ENCODE data around the gene SEZ6. TPM values are rescaled to one million over a fixed set of nuclear protein-coding genes. Genes with fewer than 3 reads are reported as not detected.

SEZ6 gene
- total and polyA plus RNA-seq, 10 of the 15 experiments (the other 5 are each of a cell fraction or from before 2014, with no cell fraction given), result 0.05 to 0.87 (median 0.17) TPM; not detected in 4

DNA sequence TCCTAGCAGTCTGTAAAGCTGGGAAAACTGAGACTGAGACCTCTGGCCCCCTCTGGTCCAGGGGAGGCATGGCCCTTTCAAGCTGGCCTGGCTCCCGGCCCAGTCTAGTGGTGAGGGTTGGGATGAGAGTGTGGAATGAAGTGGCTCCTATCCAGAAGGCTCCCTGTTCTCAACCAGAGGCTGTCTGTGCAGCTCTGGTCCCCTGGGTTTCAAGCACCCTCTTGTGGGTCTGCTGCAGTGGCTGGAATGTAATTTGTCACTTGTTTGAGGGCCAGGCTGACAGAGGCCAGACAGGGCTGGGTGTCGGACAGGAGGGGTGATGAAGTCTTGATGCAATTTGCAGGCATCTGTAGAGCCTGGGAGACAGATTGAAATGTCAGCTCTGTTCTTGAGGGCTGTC lies 32.4 kb downstream of the SEZ6 start:
- RAD21 ChIA-PET (ENCODE audit: unreplicated experiment), result interaction anchor here (1.1 kb wide), 1 partner anchor 7 kb away, joined by 3 read pairs; no protein-coding TSS in a partner anchor
- H3K4me3 ChIP-seq, result no peak overlapping the region
- ATAC-seq (no peak), FAIRE-seq (no peak), DNase-seq (ENCODE audit: low read depth, low spot score) (no peak)
- no peak overlapping the region for H3K9ac ChIP-seq (ENCODE audit: control insufficient read depth, insufficient read depth, low read length)
- TF ChIP-seq CHD4 (IDR thresholded peaks at IDR 0.05), result no peak
- no peak for TF ChIP-seq KDM1A (IDR thresholded peaks at IDR 0.05; ENCODE audit: borderline replicate concordance)
- TF ChIP-seq SMARCA5 (IDR thresholded peaks at IDR 0.05), result no peak
- no peak for TF ChIP-seq EP300 (IDR thresholded peaks at IDR 0.05; ENCODE audit: borderline replicate concordance in 1 of 2, control insufficient read depth in 1 of 2, low read depth in 2 of 2, low read length in 2 of 2)
- TF ChIP-seq, protein P1, sequence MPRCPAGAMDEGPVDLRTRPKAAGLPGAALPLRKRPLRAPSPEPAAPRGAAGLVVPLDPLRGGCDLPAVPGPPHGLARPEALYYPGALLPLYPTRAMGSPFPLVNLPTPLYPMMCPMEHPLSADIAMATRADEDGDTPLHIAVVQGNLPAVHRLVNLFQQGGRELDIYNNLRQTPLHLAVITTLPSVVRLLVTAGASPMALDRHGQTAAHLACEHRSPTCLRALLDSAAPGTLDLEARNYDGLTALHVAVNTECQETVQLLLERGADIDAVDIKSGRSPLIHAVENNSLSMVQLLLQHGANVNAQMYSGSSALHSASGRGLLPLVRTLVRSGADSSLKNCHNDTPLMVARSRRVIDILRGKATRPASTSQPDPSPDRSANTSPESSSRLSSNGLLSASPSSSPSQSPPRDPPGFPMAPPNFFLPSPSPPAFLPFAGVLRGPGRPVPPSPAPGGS (IDR thresholded peaks at IDR 0.05; ENCODE audit: borderline replicate concordance, insufficient read depth, low read depth, low read length, poor library complexity, severe bottlenecking), result no peak
- TF ChIP-seq ZNF217 (IDR thresholded peaks at IDR 0.05), result no peak
- TF ChIP-seq, protein P2, sequence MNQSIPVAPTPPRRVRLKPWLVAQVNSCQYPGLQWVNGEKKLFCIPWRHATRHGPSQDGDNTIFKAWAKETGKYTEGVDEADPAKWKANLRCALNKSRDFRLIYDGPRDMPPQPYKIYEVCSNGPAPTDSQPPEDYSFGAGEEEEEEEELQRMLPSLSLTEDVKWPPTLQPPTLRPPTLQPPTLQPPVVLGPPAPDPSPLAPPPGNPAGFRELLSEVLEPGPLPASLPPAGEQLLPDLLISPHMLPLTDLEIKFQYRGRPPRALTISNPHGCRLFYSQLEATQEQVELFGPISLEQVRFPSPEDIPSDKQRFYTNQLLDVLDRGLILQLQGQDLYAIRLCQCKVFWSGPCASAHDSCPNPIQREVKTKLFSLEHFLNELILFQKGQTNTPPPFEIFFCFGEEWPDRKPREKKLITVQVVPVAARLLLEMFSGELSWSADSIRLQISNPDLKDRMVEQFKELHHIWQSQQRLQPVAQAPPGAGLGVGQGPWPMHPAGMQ (IDR thresholded peaks at IDR 0.05; ENCODE audit: borderline replicate concordance), result no peak
- TF ChIP-seq, protein P3, sequence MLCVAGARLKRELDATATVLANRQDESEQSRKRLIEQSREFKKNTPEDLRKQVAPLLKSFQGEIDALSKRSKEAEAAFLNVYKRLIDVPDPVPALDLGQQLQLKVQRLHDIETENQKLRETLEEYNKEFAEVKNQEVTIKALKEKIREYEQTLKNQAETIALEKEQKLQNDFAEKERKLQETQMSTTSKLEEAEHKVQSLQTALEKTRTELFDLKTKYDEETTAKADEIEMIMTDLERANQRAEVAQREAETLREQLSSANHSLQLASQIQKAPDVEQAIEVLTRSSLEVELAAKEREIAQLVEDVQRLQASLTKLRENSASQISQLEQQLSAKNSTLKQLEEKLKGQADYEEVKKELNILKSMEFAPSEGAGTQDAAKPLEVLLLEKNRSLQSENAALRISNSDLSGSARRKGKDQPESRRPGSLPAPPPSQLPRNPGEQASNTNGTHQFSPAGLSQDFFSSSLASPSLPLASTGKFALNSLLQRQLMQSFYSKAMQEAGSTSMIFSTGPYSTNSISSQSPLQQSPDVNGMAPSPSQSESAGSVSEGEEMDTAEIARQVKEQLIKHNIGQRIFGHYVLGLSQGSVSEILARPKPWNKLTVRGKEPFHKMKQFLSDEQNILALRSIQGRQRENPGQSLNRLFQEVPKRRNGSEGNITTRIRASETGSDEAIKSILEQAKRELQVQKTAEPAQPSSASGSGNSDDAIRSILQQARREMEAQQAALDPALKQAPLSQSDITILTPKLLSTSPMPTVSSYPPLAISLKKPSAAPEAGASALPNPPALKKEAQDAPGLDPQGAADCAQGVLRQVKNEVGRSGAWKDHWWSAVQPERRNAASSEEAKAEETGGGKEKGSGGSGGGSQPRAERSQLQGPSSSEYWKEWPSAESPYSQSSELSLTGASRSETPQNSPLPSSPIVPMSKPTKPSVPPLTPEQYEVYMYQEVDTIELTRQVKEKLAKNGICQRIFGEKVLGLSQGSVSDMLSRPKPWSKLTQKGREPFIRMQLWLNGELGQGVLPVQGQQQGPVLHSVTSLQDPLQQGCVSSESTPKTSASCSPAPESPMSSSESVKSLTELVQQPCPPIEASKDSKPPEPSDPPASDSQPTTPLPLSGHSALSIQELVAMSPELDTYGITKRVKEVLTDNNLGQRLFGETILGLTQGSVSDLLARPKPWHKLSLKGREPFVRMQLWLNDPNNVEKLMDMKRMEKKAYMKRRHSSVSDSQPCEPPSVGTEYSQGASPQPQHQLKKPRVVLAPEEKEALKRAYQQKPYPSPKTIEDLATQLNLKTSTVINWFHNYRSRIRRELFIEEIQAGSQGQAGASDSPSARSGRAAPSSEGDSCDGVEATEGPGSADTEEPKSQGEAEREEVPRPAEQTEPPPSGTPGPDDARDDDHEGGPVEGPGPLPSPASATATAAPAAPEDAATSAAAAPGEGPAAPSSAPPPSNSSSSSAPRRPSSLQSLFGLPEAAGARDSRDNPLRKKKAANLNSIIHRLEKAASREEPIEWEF (IDR thresholded peaks at IDR 0.05; ENCODE audit: insufficient replicate concordance, low read depth, low read length), result no peak
- no peak for TF ChIP-seq ESRRA (IDR thresholded peaks at IDR 0.05; ENCODE audit: low read length)
- no peak for TF ChIP-seq GATAD2B (conservative IDR thresholded peaks at IDR 0.05; ENCODE audit: low read depth)
- TF ChIP-seq NFXL1 (IDR thresholded peaks at IDR 0.05; ENCODE audit: borderline replicate concordance), result no peak
- TF ChIP-seq, protein P4, sequence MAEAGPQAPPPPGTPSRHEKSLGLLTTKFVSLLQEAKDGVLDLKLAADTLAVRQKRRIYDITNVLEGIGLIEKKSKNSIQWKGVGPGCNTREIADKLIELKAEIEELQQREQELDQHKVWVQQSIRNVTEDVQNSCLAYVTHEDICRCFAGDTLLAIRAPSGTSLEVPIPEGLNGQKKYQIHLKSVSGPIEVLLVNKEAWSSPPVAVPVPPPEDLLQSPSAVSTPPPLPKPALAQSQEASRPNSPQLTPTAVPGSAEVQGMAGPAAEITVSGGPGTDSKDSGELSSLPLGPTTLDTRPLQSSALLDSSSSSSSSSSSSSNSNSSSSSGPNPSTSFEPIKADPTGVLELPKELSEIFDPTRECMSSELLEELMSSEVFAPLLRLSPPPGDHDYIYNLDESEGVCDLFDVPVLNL (IDR thresholded peaks at IDR 0.05; ENCODE audit: low read depth, low read length), result no peak
- TF ChIP-seq, protein P5, sequence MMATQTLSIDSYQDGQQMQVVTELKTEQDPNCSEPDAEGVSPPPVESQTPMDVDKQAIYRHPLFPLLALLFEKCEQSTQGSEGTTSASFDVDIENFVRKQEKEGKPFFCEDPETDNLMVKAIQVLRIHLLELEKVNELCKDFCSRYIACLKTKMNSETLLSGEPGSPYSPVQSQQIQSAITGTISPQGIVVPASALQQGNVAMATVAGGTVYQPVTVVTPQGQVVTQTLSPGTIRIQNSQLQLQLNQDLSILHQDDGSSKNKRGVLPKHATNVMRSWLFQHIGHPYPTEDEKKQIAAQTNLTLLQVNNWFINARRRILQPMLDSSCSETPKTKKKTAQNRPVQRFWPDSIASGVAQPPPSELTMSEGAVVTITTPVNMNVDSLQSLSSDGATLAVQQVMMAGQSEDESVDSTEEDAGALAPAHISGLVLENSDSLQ (IDR thresholded peaks at IDR 0.05), result no peak
- no peak overlapping the region for H2AFZ ChIP-seq (ENCODE audit: control insufficient read depth, low read depth, low read length)
- no peak overlapping the region for H3K4me2 ChIP-seq (ENCODE audit: control insufficient read depth, insufficient read depth)
- no peaks in the 10 kb centered on the region for H3K79me2 ChIP-seq (ENCODE audit: control insufficient read depth, insufficient read depth, low read length)
- H3K36me3 ChIP-seq (ENCODE audit: control insufficient read depth in 2 of 2, insufficient read depth in 2 of 2, low read length in 1 of 2), result no peaks in the 10 kb centered on the region
- H3K4me1 ChIP-seq (ENCODE audit: control insufficient read depth, insufficient read depth, low read length), result no peaks in the 10 kb centered on the region
- 73% methylated on average over 2 of the region's 2 CpGs for WGBS (ENCODE audit: insufficient coverage, insufficient replicate concordance, low lambda C conversion rate, missing lambda C conversion rate)
- H3K27ac ChIP-seq (ENCODE audit: control insufficient read depth, insufficient read depth), result no peak overlapping the region
- POLR2A ChIA-PET, result no interaction called here
- in situ Hi-C loops (cut with MboI) (no loop called here), intact Hi-C loops (cut with micrococcal nuclease; ENCODE audit: unreplicated experiment) (loop anchor here (5.0 to 10.0 kb wide), 2 partner anchors 44 to 81 kb away; no protein-coding TSS in a partner anchor)
- no peaks in the 10 kb centered on the region for H4K20me1 ChIP-seq (ENCODE audit: control insufficient read depth, insufficient read depth)
- no TSS peak for BruUV-seq (replicated peaks)
- H3K27me3 ChIP-seq (replicated peaks in 1 of 2; ENCODE audit: control insufficient read depth in 2 of 2, insufficient read depth in 2 of 2, low read length in 1 of 2), result no peaks in the 10 kb centered on the region; a peak in 1 of 4 replicates
- no peaks in the 10 kb centered on the region for H3K9me3 ChIP-seq (replicated peaks; ENCODE audit: control insufficient read depth, insufficient read depth, low read length)
- SMC1A ChIA-PET (ENCODE audit: uncharacterized antibody, unreplicated experiment), result interaction anchor here (1.0 kb wide), 1 partner anchor 84 kb away, joined by 3 read pairs; no protein-coding TSS in a partner anchor
- CTCF ChIA-PET, result interaction anchor here (2.1 to 3.5 kb wide), 4 partner anchors 9 to 143 kb away, joined by 6 to 20 read pairs (median 8); no protein-coding TSS in a partner anchor

All from GM12878 (cell line).